ENCODE measurements around the gene TXNDC11.

- TF ChIP-seq CTCF (IDR thresholded peaks at IDR 0.05; ENCODE audit: insufficient read depth, low read depth, low read length) (no peak), EZH2 (IDR thresholded peaks at IDR 0.05; ENCODE audit: insufficient read depth, low read length) (no peak)
Observed at GRCh38 chr16:11788914-11789313, 46.3 kb upstream of the TXNDC11 start.
